ENCODE data around the gene ZNF784. TPM values are rescaled to one million over a fixed set of nuclear protein-coding genes. Genes with fewer than 3 reads are reported as not detected.

ZNF784 gene
- total RNA-seq, 1 experiment from 2014 or later = 9.9 TPM

DNA sequence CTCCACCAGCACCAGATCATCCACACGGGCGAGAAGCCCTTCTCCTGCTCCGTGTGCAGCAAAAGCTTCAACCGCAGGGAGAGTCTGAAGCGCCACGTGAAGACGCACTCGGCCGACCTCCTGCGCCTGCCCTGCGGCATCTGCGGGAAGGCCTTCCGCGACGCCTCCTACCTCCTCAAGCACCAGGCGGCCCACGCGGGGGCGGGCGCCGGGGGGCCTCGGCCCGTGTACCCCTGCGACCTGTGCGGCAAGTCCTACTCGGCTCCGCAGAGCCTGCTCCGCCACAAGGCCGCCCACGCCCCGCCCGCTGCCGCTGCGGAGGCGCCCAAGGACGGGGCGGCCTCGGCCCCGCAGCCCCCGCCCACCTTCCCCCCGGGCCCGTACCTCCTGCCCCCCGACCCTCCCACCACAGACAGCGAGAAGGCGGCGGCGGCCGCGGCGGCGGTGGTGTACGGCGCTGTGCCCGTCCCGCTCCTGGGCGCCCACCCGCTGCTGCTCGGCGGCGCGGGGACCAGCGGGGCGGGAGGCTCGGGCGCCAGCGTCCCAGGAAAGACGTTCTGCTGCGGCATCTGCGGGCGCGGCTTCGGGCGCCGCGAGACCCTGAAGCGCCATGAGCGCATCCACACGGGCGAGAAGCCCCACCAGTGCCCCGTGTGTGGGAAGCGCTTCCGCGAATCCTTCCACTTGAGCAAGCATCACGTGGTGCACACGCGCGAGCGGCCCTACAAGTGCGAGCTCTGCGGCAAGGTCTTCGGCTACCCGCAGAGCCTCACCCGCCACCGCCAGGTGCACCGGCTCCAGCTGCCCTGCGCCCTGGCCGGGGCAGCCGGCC, 9.4 kb downstream of the ZNF784 start:
- POLR2A ChIA-PET = no interaction called here
- TF ChIP-seq, protein P1, sequence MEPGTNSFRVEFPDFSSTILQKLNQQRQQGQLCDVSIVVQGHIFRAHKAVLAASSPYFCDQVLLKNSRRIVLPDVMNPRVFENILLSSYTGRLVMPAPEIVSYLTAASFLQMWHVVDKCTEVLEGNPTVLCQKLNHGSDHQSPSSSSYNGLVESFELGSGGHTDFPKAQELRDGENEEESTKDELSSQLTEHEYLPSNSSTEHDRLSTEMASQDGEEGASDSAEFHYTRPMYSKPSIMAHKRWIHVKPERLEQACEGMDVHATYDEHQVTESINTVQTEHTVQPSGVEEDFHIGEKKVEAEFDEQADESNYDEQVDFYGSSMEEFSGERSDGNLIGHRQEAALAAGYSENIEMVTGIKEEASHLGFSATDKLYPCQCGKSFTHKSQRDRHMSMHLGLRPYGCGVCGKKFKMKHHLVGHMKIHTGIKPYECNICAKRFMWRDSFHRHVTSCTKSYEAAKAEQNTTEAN (CRISPR knock-in tag; IDR thresholded peaks at IDR 0.05) = no peak
- TF ChIP-seq, protein P2, sequence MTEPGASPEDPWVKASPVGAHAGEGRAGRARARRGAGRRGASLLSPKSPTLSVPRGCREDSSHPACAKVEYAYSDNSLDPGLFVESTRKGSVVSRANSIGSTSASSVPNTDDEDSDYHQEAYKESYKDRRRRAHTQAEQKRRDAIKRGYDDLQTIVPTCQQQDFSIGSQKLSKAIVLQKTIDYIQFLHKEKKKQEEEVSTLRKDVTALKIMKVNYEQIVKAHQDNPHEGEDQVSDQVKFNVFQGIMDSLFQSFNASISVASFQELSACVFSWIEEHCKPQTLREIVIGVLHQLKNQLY (CRISPR knock-in tag; IDR thresholded peaks at IDR 0.05) = no peak
- TF ChIP-seq ZNF423 (CRISPR knock-in tag; IDR thresholded peaks at IDR 0.05) = no peak
- TF ChIP-seq, protein P3, sequence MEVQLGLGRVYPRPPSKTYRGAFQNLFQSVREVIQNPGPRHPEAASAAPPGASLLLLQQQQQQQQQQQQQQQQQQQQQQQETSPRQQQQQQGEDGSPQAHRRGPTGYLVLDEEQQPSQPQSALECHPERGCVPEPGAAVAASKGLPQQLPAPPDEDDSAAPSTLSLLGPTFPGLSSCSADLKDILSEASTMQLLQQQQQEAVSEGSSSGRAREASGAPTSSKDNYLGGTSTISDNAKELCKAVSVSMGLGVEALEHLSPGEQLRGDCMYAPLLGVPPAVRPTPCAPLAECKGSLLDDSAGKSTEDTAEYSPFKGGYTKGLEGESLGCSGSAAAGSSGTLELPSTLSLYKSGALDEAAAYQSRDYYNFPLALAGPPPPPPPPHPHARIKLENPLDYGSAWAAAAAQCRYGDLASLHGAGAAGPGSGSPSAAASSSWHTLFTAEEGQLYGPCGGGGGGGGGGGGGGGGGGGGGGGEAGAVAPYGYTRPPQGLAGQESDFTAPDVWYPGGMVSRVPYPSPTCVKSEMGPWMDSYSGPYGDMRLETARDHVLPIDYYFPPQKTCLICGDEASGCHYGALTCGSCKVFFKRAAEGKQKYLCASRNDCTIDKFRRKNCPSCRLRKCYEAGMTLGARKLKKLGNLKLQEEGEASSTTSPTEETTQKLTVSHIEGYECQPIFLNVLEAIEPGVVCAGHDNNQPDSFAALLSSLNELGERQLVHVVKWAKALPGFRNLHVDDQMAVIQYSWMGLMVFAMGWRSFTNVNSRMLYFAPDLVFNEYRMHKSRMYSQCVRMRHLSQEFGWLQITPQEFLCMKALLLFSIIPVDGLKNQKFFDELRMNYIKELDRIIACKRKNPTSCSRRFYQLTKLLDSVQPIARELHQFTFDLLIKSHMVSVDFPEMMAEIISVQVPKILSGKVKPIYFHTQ (CRISPR knock-in tag; IDR thresholded peaks at IDR 0.05) = no peak
- no peak for TF ChIP-seq ESRRA (CRISPR knock-in tag; IDR thresholded peaks at IDR 0.05; ENCODE audit: borderline replicate concordance)
- TF ChIP-seq, protein P4, sequence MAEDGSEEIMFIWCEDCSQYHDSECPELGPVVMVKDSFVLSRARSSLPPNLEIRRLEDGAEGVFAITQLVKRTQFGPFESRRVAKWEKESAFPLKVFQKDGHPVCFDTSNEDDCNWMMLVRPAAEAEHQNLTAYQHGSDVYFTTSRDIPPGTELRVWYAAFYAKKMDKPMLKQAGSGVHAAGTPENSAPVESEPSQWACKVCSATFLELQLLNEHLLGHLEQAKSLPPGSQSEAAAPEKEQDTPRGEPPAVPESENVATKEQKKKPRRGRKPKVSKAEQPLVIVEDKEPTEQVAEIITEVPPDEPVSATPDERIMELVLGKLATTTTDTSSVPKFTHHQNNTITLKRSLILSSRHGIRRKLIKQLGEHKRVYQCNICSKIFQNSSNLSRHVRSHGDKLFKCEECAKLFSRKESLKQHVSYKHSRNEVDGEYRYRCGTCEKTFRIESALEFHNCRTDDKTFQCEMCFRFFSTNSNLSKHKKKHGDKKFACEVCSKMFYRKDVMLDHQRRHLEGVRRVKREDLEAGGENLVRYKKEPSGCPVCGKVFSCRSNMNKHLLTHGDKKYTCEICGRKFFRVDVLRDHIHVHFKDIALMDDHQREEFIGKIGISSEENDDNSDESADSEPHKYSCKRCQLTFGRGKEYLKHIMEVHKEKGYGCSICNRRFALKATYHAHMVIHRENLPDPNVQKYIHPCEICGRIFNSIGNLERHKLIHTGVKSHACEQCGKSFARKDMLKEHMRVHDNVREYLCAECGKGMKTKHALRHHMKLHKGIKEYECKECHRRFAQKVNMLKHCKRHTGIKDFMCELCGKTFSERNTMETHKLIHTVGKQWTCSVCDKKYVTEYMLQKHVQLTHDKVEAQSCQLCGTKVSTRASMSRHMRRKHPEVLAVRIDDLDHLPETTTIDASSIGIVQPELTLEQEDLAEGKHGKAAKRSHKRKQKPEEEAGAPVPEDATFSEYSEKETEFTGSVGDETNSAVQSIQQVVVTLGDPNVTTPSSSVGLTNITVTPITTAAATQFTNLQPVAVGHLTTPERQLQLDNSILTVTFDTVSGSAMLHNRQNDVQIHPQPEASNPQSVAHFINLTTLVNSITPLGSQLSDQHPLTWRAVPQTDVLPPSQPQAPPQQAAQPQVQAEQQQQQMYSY (CRISPR knock-in tag; IDR thresholded peaks at IDR 0.05) = no peak
- TF ChIP-seq ZNF219 (CRISPR knock-in tag; IDR thresholded peaks at IDR 0.05; ENCODE audit: borderline replicate concordance) = no peak
- TF ChIP-seq SMAD4 (CRISPR knock-in tag; IDR thresholded peaks at IDR 0.05) = no peak
- no peak for TF ChIP-seq HMGA2 (CRISPR knock-in tag; IDR thresholded peaks at IDR 0.05)
- TF ChIP-seq GTF2I (CRISPR knock-in tag; conservative IDR thresholded peaks at IDR 0.05) = no peak
- TF ChIP-seq CBFB (CRISPR knock-in tag; IDR thresholded peaks at IDR 0.05; ENCODE audit: low read depth) = no peak
- TF ChIP-seq SOX15 (CRISPR knock-in tag; IDR thresholded peaks at IDR 0.05) = no peak
- TF ChIP-seq SMAD3 (CRISPR knock-in tag; IDR thresholded peaks at IDR 0.05; ENCODE audit: borderline replicate concordance) = no peak
- no peak for TF ChIP-seq NR3C1 (CRISPR knock-in tag; conservative IDR thresholded peaks at IDR 0.05; ENCODE audit: low read depth)
- no peak for TF ChIP-seq GABPB1 (CRISPR knock-in tag; IDR thresholded peaks at IDR 0.05)
- no peak for TF ChIP-seq PRRX2 (CRISPR knock-in tag; IDR thresholded peaks at IDR 0.05)
- TF ChIP-seq TEAD1 (CRISPR knock-in tag; IDR thresholded peaks at IDR 0.05) = no peak
- no peak for TF ChIP-seq EMX1 (CRISPR knock-in tag; IDR thresholded peaks at IDR 0.05)
- H3K36me3 Mint-ChIP-seq = peaks cover 13% of the 10 kb centered on the region
- peaks cover 3% of the 10 kb centered on the region; the same call in 1 of the 2 replicates for H3K27me3 Mint-ChIP-seq (ENCODE audit: low read depth)
- no peaks in the 10 kb centered on the region for H3K9me3 Mint-ChIP-seq
- DNase-seq (ENCODE audit: low spot score) (no peak), ATAC-seq (no peak)
- CTCF ChIA-PET = interaction anchor here (2.3 kb wide), 1 partner anchor 9 kb away, joined by 5 read pairs; no protein-coding TSS in a partner anchor
- no peak overlapping the region for H3K27ac Mint-ChIP-seq
- H3K4me3 Mint-ChIP-seq = no peak overlapping the region
- 0 out of 2 replicates have a peak, but pooled peaks cover 3% of the 10 kb centered on the region for H3K4me1 Mint-ChIP-seq
